ENCODE results near the gene LDLRAD4. TPM values are rescaled to one million over a fixed set of nuclear protein-coding genes. Genes with fewer than 3 reads are reported as not detected.

LDLRAD4 gene
- total and polyA plus RNA-seq, 2 donors (not counting 1 experiment from before 2014, with no cell fraction given): 13.9 to 35.7 TPM

DNA sequence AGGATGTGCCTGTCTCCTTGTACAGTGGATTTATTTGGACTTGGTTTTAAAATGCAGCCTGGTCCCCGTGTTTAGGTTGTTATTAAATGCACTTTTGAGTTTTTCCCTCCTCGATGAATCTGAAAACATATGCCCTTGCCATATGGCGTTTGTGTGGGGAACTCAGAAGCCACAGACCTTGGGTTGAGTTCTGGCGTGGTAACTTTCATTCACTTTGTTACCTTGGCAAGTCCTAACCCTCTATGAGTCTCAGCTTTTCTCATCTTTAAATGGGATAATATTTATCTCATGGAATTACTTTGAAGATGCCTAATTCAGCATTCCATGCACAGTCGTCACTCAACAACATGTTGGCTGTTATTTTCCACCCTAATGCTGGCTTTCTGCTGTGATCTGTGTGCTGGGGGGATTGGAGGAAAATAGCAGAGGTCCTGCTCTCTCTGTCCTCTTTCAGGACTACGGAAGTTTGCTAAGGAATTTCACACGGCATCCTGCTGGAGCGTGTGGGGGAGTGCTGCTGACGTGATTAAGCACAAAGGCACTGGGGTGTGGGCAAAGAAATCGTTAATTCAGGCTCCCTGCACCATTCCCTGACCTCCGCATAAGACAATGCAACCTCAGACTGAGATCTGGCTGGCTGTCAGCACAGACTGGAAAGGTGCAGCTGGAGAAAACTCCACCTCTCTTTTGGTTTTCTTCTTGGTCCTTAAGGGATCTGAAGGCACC, 61.7 kb downstream of the LDLRAD4 start:
- Histone ChIP-seq H3K27ac (ENCODE audit: low read length in 2 of 2) (no peak overlapping the region), H3K4me2 (replicated peaks; ENCODE audit: low read depth, low read length, poor library complexity, severe bottlenecking) (no peak overlapping the region), H3K4me1 (ENCODE audit: control insufficient read depth in 2 of 2, insufficient read depth in 2 of 2, low read length in 2 of 2) (peaks cover 0 to 18% of the 10 kb centered on the region in 2 donors), H3K27me3 (replicated peaks in 1 of 4; ENCODE audit: control extremely low read depth in 1 of 4, control insufficient read depth in 3 of 4, insufficient read depth in 4 of 4, low read length in 3 of 4) (no peaks in the 10 kb centered on the region), H4K20me1 (ENCODE audit: control insufficient read depth, insufficient read depth, low read length, poor library complexity, severe bottlenecking) (no peaks in the 10 kb centered on the region), H3K9me3 (ENCODE audit: control extremely low read depth in 1 of 3, control insufficient read depth in 2 of 3, insufficient read depth in 1 of 3, low read length in 2 of 3) (peaks cover 0 to 11% (median 0%) of the 10 kb centered on the region in 3 donors), H3K9ac (ENCODE audit: low read length) (no peak overlapping the region), H3K4me3 (ENCODE audit: control extremely low read depth in 1 of 5, extremely low read depth in 1 of 5, insufficient read depth in 1 of 5, low read depth in 2 of 5, low read length in 4 of 5) (no peak overlapping the region), H3K36me3 (replicated peaks in 1 of 2; ENCODE audit: control extremely low read depth in 1 of 2, control insufficient read depth in 1 of 2, extremely low read depth in 1 of 2, insufficient read depth in 2 of 2, low read length in 1 of 2) (no peaks in the 10 kb centered on the region), H2AFZ (ENCODE audit: insufficient read depth, low read depth, low read length, poor library complexity, severe bottlenecking) (no peak overlapping the region), H3K79me2 (ENCODE audit: control insufficient read depth, insufficient read depth, low read length) (no peaks in the 10 kb centered on the region)
- peaks cover 12% of the 10 kb centered on the region for H3K4me1 Mint-ChIP-seq
- no peaks in the 10 kb centered on the region for H3K9me3 Mint-ChIP-seq (ENCODE audit: insufficient read depth)
- no peaks in the 10 kb centered on the region for H3K27me3 Mint-ChIP-seq
- DNase-seq (no peak), ATAC-seq (ENCODE audit: low read depth) (no peak)
- ChIA-PET POLR2A (no interaction called here), CTCF (no interaction called here)
- TF ChIP-seq, protein P1, sequence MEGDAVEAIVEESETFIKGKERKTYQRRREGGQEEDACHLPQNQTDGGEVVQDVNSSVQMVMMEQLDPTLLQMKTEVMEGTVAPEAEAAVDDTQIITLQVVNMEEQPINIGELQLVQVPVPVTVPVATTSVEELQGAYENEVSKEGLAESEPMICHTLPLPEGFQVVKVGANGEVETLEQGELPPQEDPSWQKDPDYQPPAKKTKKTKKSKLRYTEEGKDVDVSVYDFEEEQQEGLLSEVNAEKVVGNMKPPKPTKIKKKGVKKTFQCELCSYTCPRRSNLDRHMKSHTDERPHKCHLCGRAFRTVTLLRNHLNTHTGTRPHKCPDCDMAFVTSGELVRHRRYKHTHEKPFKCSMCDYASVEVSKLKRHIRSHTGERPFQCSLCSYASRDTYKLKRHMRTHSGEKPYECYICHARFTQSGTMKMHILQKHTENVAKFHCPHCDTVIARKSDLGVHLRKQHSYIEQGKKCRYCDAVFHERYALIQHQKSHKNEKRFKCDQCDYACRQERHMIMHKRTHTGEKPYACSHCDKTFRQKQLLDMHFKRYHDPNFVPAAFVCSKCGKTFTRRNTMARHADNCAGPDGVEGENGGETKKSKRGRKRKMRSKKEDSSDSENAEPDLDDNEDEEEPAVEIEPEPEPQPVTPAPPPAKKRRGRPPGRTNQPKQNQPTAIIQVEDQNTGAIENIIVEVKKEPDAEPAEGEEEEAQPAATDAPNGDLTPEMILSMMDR (IDR thresholded peaks at IDR 0.05): no peak
- no peak for TF ChIP-seq EZH2 (IDR thresholded peaks at IDR 0.05; ENCODE audit: borderline replicate concordance, insufficient read depth, low read depth, low read length, poor library complexity, severe bottlenecking)
- intact Hi-C loops (cut with micrococcal nuclease): no loop called here
- no peak overlapping the region for H3K27ac Mint-ChIP-seq
- H3K4me3 Mint-ChIP-seq: no peak overlapping the region
- WGBS (ENCODE audit: insufficient coverage): 94% methylated on average over 9 of the region's 11 CpGs

DNA sequence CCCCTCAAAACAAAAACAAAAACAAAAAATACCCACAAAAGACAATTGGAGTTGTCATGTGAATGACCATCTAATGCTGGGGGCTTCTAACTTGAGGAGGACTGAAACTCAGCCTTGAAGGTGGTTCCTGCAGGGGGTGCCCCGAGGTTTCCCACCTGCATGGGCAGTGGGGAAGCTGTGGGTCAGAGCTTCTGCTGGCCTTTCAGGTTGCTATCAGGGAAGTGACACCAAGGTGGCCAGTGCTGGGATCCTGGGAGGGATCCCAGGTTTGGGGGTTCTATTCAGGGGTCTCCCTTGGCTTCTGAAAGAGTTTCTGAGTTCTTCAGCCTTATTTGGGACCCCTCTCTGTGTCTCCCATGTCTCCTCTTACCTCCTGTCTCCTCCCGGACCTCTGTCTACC, 62.8 kb downstream of the LDLRAD4 start:
- ChIA-PET POLR2A (no interaction called here), CTCF (no interaction called here)
- no peaks in the 10 kb centered on the region for H3K9me3 Mint-ChIP-seq (ENCODE audit: insufficient read depth)
- H3K79me2 ChIP-seq (ENCODE audit: control insufficient read depth, insufficient read depth, low read length): no peaks in the 10 kb centered on the region
- H3K27ac ChIP-seq (ENCODE audit: low read length in 2 of 2): no peak overlapping the region
- peaks cover 5% of the 10 kb centered on the region for H3K27me3 Mint-ChIP-seq
- H3K4me3 Mint-ChIP-seq: no peak overlapping the region
- peaks cover 0 to 18% of the 10 kb centered on the region in 2 donors for H3K4me1 ChIP-seq (ENCODE audit: control insufficient read depth in 2 of 2, insufficient read depth in 2 of 2, low read length in 2 of 2)
- DNase-seq (no peak), ATAC-seq (ENCODE audit: low read depth) (no peak)
- no peak for TF ChIP-seq EZH2 (IDR thresholded peaks at IDR 0.05; ENCODE audit: borderline replicate concordance, insufficient read depth, low read depth, low read length, poor library complexity, severe bottlenecking)
- TF ChIP-seq, protein P1 (IDR thresholded peaks at IDR 0.05): no peak
- no peak overlapping the region for H3K9ac ChIP-seq (ENCODE audit: low read length)
- intact Hi-C loops (cut with micrococcal nuclease): no loop called here
- H3K27ac Mint-ChIP-seq: no peak overlapping the region
- H3K4me2 ChIP-seq (replicated peaks; ENCODE audit: low read depth, low read length, poor library complexity, severe bottlenecking): no peak overlapping the region
- peaks cover 12% of the 10 kb centered on the region for H3K4me1 Mint-ChIP-seq
- WGBS (ENCODE audit: insufficient coverage): 86% methylated on average over 2 of the region's 2 CpGs
- H4K20me1 ChIP-seq (ENCODE audit: control insufficient read depth, insufficient read depth, low read length, poor library complexity, severe bottlenecking): no peaks in the 10 kb centered on the region
- H3K27me3 ChIP-seq (replicated peaks in 1 of 4; ENCODE audit: control extremely low read depth in 1 of 4, control insufficient read depth in 3 of 4, insufficient read depth in 4 of 4, low read length in 3 of 4): no peaks in the 10 kb centered on the region
- no peaks in the 10 kb centered on the region for H3K36me3 ChIP-seq (replicated peaks in 1 of 2; ENCODE audit: control extremely low read depth in 1 of 2, control insufficient read depth in 1 of 2, extremely low read depth in 1 of 2, insufficient read depth in 2 of 2, low read length in 1 of 2)
- H3K4me3 ChIP-seq (ENCODE audit: control extremely low read depth in 1 of 5, extremely low read depth in 1 of 5, insufficient read depth in 1 of 5, low read depth in 2 of 5, low read length in 4 of 5): no peak overlapping the region
- no peak overlapping the region for H2AFZ ChIP-seq (ENCODE audit: insufficient read depth, low read depth, low read length, poor library complexity, severe bottlenecking)
- peaks cover 0 to 11% (median 0%) of the 10 kb centered on the region in 3 donors for H3K9me3 ChIP-seq (ENCODE audit: control extremely low read depth in 1 of 3, control insufficient read depth in 2 of 3, insufficient read depth in 1 of 3, low read length in 2 of 3)
